Mucosa of descending colon (tissue), 3 donors: ENCODE data around the gene COX10. TPM values are rescaled to one million over a fixed set of nuclear protein-coding genes. Genes with fewer than 3 reads are reported as not detected.
"Not testable (repeated sequence)": the region's sequence is repeated elsewhere in the genome, so short reads cannot be mapped to it uniquely, and the experiment has no call there.

Source experiments
- ATAC-seq: fragments of 200-7000 bp; cut with Tn5 transposase; one replicate; pipeline ENCODE4 v1.9.1; 2020; ENCODE audit warnings: mild to moderate bottlenecking, moderate library complexity
- DNase-seq, 3 donors: peaks; one replicate each; pipeline ENCODE4 v3.0.0-alpha.2; 2020
- H3K36me3 ChIP-seq: fragments of 200-600 bp; one replicate; pipeline ENCODE4 v1.8.0; 2021; ENCODE audit warnings: low read depth, mild to moderate bottlenecking
- H3K4me1 ChIP-seq: fragments of 200-600 bp; one replicate; pipeline ENCODE4 v1.8.0; 2021; ENCODE audit warnings: low read depth, mild to moderate bottlenecking
- H3K4me3 ChIP-seq: fragments of 200-600 bp; one replicate; pipeline ENCODE4 v1.8.0; 2021; ENCODE audit warnings: mild to moderate bottlenecking
- H3K9me3 ChIP-seq: fragments of 200-600 bp; one replicate; pipeline ENCODE4 v1.8.0; 2021; ENCODE audit warnings: mild to moderate bottlenecking
- CTCF ChIP-seq: fragments of 200-600 bp; IDR thresholded peaks from one replicate; pipeline ENCODE4 v1.8.0; 2022; ENCODE audit warnings: antibody characterized with exemption, mild to moderate bottlenecking
- intact Hi-C, 2 donors: fragments of 100-400 bp; cut with DNase I in 1 of 2; cut with micrococcal nuclease in 1 of 2; formaldehyde crosslinking; loops; one replicate each; pipeline versions ENCODE4 v1.11.0 to v1.11.1; 2022; cut with DNase I, micrococcal nuclease
- total RNA-seq, 3 donors: library from RNA; stranded (reverse); fragmentation: NEBNext Ultra II Directional in 2 of 3; extraction: Animal tissue kit (Norgen Biotek cat#: 25700) in 2 of 3; gene quantifications; one replicate each; pipeline versions ENCODE4 v1.2.1 to v1.2.4, GENCODE V29; 2021 to 2023
- donor health status: DM: no; HTN: no; CAD: no; lungs with moderate emphysema.
- donor health status: DM: no; HTN: no; CAD: no.
- donor health status: DM: no; HTN: yes; CAD: no.

Gene COX10
- total RNA-seq, 3 donors from 2014 or later: 24.9 to 36.3 (median 35.5) TPM

- no peaks in the 10 kb centered on the region for H3K9me3 ChIP-seq
- no peaks in the 10 kb centered on the region for H3K4me1 ChIP-seq
- H3K4me3 ChIP-seq: no peak overlapping the region
- DNase-seq: no peak
- no peaks in the 10 kb centered on the region for H3K36me3 ChIP-seq
- no peak for TF ChIP-seq CTCF
- intact Hi-C loops: no loop called here
- ATAC-seq: peak; percentile 68
Measured at GRCh38 chr17:14225254-14225980, 156.1 kb downstream of the COX10 start.

GRCh38 chr17:14227052-14227451 is 157.7 kb downstream of the COX10 start:
- no peak for DNase-seq
- no peak for TF ChIP-seq CTCF
- Histone ChIP-seq H3K4me1 (no peaks in the 10 kb centered on the region), H3K4me3 (no peak overlapping the region), H3K36me3 (no peaks in the 10 kb centered on the region), H3K9me3 (no peaks in the 10 kb centered on the region)
- ATAC-seq: no peak
- intact Hi-C loops: no loop called here

- intact Hi-C loops: no loop called here
- no peaks in the 10 kb centered on the region for H3K4me1 ChIP-seq
- H3K36me3 ChIP-seq: no peaks in the 10 kb centered on the region
- no peak for TF ChIP-seq CTCF
- no peak for ATAC-seq
- no peak for DNase-seq
- H3K9me3 ChIP-seq: no peaks in the 10 kb centered on the region
- no peak overlapping the region for H3K4me3 ChIP-seq
Measured at GRCh38 chr17:14228903-14229302, 159.6 kb downstream of the COX10 start.

- intact Hi-C loops, DNase-seq, ATAC-seq, H3K4me3 ChIP-seq, H3K36me3 ChIP-seq, H3K4me1 ChIP-seq, H3K9me3 ChIP-seq: not testable (repeated sequence)
Measured at GRCh38 chr17:14231187-14231586, 161.9 kb downstream of the COX10 start.

GRCh38 chr17:14235047-14235446 is 165.7 kb downstream of the COX10 start:
- H3K4me1 ChIP-seq, H3K4me3 ChIP-seq, DNase-seq, ATAC-seq, H3K36me3 ChIP-seq, intact Hi-C loops, H3K9me3 ChIP-seq: not testable (repeated sequence)

GRCh38 chr17:14236032-14236431 is 166.7 kb downstream of the COX10 start:
- H3K36me3 ChIP-seq, H3K4me3 ChIP-seq, H3K9me3 ChIP-seq, intact Hi-C loops, H3K4me1 ChIP-seq, DNase-seq: not testable (repeated sequence)
- ATAC-seq: peak; percentile 30

- H3K4me1 ChIP-seq, DNase-seq, intact Hi-C loops, H3K9me3 ChIP-seq, H3K4me3 ChIP-seq, H3K36me3 ChIP-seq: not testable (repeated sequence)
- ATAC-seq: peak; percentile 23
Measured at GRCh38 chr17:14236762-14237161, 167.5 kb downstream of the COX10 start, which contains the start of gene CDRT15. TSS of gene CDRT15 (minus strand) at chr17:14236862. CDS start at chr17:14236833, 29 bp downstream.

- H3K4me3 ChIP-seq, H3K36me3 ChIP-seq, ATAC-seq, H3K9me3 ChIP-seq, intact Hi-C loops, DNase-seq, H3K4me1 ChIP-seq: not testable (repeated sequence)
Measured at GRCh38 chr17:14239271-14239670, 170.0 kb downstream of the COX10 start.
